Measurements from ENCODE around the gene SPECC1L. TPM values are rescaled to one million over a fixed set of nuclear protein-coding genes. Genes with fewer than 3 reads are reported as not detected.
"Not testable (repeated sequence)": the region's sequence is repeated elsewhere in the genome, so short reads cannot be mapped to it uniquely, and the experiment has no call there.

SPECC1L gene
- polyA plus RNA-seq, 4 donors = 6.0 to 29.9 (median 9.9) TPM

DNA sequence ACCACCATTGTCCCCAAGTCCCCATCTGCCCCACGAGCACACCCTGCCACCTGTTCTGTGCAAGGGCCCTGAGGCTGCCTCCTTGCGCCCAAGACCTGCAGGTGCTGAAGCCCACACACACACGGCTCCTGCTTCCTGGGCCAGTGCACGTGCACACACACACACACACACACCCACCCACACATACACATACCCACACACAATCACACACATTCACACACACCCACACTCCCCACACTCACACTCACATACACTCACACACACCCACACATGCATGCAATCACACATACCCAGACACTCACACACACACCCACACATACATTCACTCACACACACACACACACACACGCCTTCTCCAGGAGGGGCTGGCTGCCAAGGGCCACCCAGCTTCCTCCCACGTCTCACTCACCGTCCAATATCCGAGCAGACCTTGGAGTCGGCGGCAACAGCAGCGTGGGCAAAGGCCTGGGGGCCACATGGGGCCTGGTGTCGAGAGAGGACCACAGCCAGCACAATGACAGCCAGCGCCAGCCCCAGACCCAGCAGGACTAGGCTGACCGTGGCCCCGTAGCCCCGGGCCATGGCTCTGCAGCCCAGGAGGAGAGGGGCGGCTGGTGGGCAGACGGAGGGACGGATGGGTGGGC lies 26.4 kb upstream of the SPECC1L start:
- 60 to 81% (median 67%) methylated on average over 19 of the region's 19 CpGs for WGBS, 3 donors
- Histone ChIP-seq H3K9me3 (ENCODE audit: control insufficient read depth in 2 of 2, insufficient read depth in 1 of 2, low read depth in 1 of 2, low read length in 1 of 2) (no peaks in the 10 kb centered on the region), H3K27ac (ENCODE audit: low read depth in 1 of 3, low read length in 2 of 3) (peak overlapping the region in 2 of 3 donors; percentile 3 to 67), H3K4me1 (ENCODE audit: control insufficient read depth in 3 of 3, insufficient read depth in 2 of 3, low read depth in 1 of 3, low read length in 2 of 3) (peaks cover 0 to 18% (median 0%) of the 10 kb centered on the region in 3 donors), H3K4me3 (ENCODE audit: low read depth in 1 of 3, low read length in 3 of 3) (no peak overlapping the region), H3K27me3 (ENCODE audit: control insufficient read depth in 3 of 3, insufficient read depth in 3 of 3, low read length in 3 of 3) (no peaks in the 10 kb centered on the region), H3K36me3 (ENCODE audit: control insufficient read depth in 3 of 3, insufficient read depth in 2 of 3, low read depth in 1 of 3, low read length in 3 of 3) (no peaks in the 10 kb centered on the region)
- no peak for FAIRE-seq
- no peak for DNase-seq

DNA sequence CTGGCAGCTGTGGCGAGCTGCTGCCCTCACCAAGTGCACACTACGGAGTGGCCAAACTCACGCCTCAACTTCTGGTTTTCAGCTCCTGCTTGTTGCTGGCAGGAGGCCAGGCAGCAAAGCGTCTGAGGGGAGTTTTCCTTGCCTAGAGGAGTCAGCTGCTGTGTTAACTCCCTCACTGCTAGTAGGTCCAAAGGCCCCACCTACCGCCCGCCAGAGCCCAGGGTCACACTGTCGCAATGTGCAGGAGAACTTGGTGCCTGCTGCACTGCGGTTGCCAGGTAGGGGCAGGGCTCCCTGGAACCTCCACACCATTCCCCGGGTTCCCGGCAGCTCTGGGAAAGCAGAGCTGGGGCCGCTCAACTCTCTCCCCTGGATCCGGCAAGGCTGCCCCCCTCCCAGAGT lies 25.6 kb upstream of the SPECC1L start, which contains the start of gene GGT5:
TSS of gene GGT5 (minus strand) at position 53 of the 402 bp plus-strand sequence. CDS start 357 bp downstream, outside the sequence.
- H3K4me3 ChIP-seq (ENCODE audit: low read depth in 1 of 3, low read length in 3 of 3); H3K36me3 ChIP-seq (ENCODE audit: control insufficient read depth in 3 of 3, insufficient read depth in 2 of 3, low read depth in 1 of 3, low read length in 3 of 3); H3K27me3 ChIP-seq (ENCODE audit: control insufficient read depth in 3 of 3, insufficient read depth in 3 of 3, low read length in 3 of 3); DNase-seq; FAIRE-seq; H3K9me3 ChIP-seq (ENCODE audit: control insufficient read depth in 2 of 2, insufficient read depth in 1 of 2, low read depth in 1 of 2, low read length in 1 of 2): not testable (repeated sequence)
- WGBS, 3 donors = 29 to 48% (median 36%) methylated on average over 8 to 12 of the region's 12 CpGs
- peak within 1 kb of the TSS; percentile 17 to 67 (median 20) for H3K27ac ChIP-seq (ENCODE audit: low read depth in 1 of 3, low read length in 2 of 3)
- peaks cover 0 to 18% (median 0%) of the 10 kb centered on the region in 3 donors for H3K4me1 ChIP-seq (ENCODE audit: control insufficient read depth in 3 of 3, insufficient read depth in 2 of 3, low read depth in 1 of 3, low read length in 2 of 3)

DNA sequence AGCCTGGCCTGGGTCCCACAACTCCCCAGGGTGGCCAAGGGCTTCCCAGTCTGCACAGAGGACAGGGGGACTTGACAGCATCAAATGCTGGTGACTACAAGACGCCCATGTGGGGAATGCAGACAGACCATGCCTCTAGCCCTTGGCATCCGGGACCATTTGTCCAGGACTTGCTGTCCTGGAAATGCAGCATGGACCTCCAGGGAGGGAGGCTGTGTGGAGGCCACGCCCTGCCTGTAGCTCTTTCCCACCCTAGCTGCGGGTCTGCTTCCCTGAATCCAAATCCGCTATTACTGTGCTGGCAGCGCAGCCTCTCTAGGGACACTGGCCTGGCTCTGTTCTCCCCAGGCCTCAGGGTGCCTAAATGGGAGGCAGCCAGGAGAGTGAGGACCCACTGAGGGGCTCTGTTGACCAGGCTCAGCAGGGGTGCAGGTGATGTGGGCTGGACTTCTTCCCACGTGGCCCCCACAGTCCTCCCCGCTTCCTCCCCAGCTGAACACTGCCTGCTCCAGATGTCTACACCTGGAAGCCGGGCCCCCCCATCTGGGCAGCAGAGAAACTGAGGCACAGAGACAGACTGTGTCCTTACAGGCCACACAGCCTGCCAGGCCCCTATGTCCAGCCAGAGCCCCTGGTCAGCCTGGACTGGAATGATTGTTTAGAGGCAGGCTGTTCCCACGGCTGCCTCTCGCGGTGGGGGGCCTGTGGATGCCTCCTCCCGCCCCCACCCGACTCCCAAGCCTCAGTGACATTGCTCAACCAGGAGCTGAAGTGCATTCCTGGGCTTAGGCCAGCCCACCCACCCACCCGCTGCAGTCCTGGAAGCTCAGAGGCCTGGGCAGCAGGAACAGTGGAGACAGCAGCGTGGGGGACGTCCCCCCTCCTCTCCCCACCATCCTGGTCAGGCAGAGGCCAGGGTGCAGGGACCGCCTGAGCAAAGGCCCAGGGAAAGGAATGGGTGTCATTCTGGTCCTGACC lies 24.8 kb upstream of the SPECC1L start:
- WGBS, 3 donors = 66 to 91% (median 85%) methylated on average over 14 to 18 of the region's 18 CpGs
- Histone ChIP-seq H3K27ac (ENCODE audit: low read depth in 1 of 3, low read length in 2 of 3) (peak overlapping the region; percentile 17 to 78 (median 20)), H3K4me1 (ENCODE audit: control insufficient read depth in 3 of 3, insufficient read depth in 2 of 3, low read depth in 1 of 3, low read length in 2 of 3) (peaks cover 0 to 18% (median 0%) of the 10 kb centered on the region in 3 donors)
- H3K27me3 ChIP-seq (ENCODE audit: control insufficient read depth in 3 of 3, insufficient read depth in 3 of 3, low read length in 3 of 3); FAIRE-seq; H3K4me3 ChIP-seq (ENCODE audit: low read depth in 1 of 3, low read length in 3 of 3); DNase-seq; H3K36me3 ChIP-seq (ENCODE audit: control insufficient read depth in 3 of 3, insufficient read depth in 2 of 3, low read depth in 1 of 3, low read length in 3 of 3); H3K9me3 ChIP-seq (ENCODE audit: control insufficient read depth in 2 of 2, insufficient read depth in 1 of 2, low read depth in 1 of 2, low read length in 1 of 2): not testable (repeated sequence)

DNA sequence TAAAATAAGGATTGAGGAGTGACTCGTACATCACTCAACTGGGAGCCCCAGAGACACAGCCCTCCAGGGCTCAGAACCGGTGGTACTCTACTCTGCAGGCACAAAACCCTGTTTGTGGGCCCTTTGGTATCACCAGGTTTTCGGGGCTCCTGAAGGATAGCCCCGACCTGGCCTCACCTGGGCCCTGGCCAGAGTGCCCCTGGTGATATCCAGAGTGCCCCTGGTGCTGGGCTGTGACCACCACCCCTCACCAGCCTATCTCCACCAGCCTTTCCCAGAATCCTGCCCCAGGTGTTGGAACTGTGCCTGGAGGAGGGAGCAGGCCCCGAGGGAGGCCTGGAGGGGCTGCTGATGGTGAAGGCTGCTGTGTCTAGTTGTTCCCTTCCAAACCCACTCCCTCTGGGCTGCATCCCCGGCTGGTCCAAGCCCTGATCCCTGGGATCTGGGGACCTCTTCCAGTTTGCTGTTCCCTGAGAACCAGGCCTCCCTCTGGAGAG lies 23.6 kb upstream of the SPECC1L start:
- WGBS, 3 donors = 68 to 74% (median 72%) methylated on average over 6 of the region's 6 CpGs
- Histone ChIP-seq H3K4me1 (ENCODE audit: control insufficient read depth in 3 of 3, insufficient read depth in 2 of 3, low read depth in 1 of 3, low read length in 2 of 3) (peaks cover 0 to 18% (median 0%) of the 10 kb centered on the region in 3 donors), H3K36me3 (ENCODE audit: control insufficient read depth in 3 of 3, insufficient read depth in 2 of 3, low read depth in 1 of 3, low read length in 3 of 3) (no peaks in the 10 kb centered on the region), H3K27ac (ENCODE audit: low read depth in 1 of 3, low read length in 2 of 3) (peak overlapping the region; percentile 21 to 78 (median 65)), H3K9me3 (ENCODE audit: control insufficient read depth in 2 of 2, insufficient read depth in 1 of 2, low read depth in 1 of 2, low read length in 1 of 2) (no peaks in the 10 kb centered on the region), H3K27me3 (ENCODE audit: control insufficient read depth in 3 of 3, insufficient read depth in 3 of 3, low read length in 3 of 3) (no peaks in the 10 kb centered on the region), H3K4me3 (ENCODE audit: low read depth in 1 of 3, low read length in 3 of 3) (no peak overlapping the region)
- FAIRE-seq = no peak
- DNase-seq = no peak

DNA sequence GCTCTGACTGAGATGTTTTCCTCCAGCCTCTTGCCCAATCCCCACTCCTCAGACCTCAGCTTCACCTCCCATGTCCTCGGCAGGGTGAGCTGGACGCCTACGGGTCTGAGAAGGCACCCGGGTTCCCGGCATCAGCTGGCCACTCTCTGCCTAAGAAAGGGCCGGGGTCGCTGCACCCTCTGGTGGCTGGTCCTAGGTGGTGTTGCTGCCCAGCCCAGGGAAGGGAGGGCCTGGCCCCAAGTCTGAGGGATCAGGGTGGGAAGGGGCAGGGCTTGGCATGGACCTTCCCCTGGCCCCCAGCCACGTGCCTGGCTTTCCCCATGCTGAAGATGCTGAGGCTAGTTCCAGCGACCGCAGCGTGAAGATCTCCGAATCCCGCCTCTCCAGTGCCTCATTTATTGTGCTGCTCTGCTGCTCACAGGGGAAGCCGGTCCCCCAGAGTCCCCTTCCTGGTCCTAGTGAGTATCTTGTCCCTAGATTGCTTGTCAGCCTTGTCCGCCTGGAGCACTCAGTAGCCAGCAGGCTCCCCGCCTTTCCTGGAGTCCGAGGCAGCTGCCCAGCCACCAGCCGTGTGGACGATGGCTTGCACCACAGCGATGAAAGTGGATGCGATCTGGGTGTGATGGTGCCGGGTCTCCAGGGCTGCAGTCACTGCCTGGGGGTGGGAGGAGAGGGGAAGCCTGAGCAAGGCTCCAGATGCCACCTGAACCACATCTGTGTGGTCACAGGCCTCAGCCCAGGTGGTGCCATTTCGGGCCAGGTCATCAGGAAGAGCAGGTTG lies 22.9 kb upstream of the SPECC1L start:
- Histone ChIP-seq H3K4me3 (ENCODE audit: low read depth in 1 of 3, low read length in 3 of 3) (no peak overlapping the region), H3K27ac (ENCODE audit: low read depth in 1 of 3, low read length in 2 of 3) (peak overlapping the region in 2 of 3 donors; percentile 48 to 65), H3K36me3 (ENCODE audit: control insufficient read depth in 3 of 3, insufficient read depth in 2 of 3, low read depth in 1 of 3, low read length in 3 of 3) (no peaks in the 10 kb centered on the region), H3K9me3 (ENCODE audit: control insufficient read depth in 2 of 2, insufficient read depth in 1 of 2, low read depth in 1 of 2, low read length in 1 of 2) (no peaks in the 10 kb centered on the region), H3K27me3 (ENCODE audit: control insufficient read depth in 3 of 3, insufficient read depth in 3 of 3, low read length in 3 of 3) (no peaks in the 10 kb centered on the region), H3K4me1 (ENCODE audit: control insufficient read depth in 3 of 3, insufficient read depth in 2 of 3, low read depth in 1 of 3, low read length in 2 of 3) (peaks cover 0 to 15% (median 0%) of the 10 kb centered on the region in 3 donors)
- FAIRE-seq = no peak
- 35 to 39% (median 37%) methylated on average over 18 to 23 of the region's 23 CpGs for WGBS, 3 donors
- DNase-seq = peak; percentile 48 to 77

DNA sequence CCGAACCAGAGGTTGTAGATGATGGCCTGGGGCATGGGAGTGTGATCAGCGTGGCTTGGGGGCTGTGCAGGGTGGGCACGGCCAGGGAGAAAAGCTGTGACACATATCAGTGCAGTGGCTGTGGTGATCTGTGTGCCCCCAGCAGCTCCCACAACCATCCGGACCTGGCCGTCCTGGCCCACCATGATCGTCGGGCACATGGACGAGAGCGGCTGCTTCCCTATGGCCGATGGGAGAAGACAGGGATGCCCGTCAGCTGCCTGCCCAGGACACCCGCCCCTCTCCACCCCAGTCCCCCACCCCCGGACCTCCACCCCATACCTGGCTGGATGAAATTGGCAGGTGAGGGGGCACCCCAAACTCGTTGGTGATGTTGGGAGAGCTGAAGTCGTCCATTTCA lies 22.0 kb upstream of the SPECC1L start:
- H3K9me3 ChIP-seq (ENCODE audit: control insufficient read depth in 2 of 2, insufficient read depth in 1 of 2, low read depth in 1 of 2, low read length in 1 of 2); H3K27ac ChIP-seq (ENCODE audit: low read depth in 1 of 3, low read length in 2 of 3); DNase-seq; H3K4me3 ChIP-seq (ENCODE audit: low read depth in 1 of 3, low read length in 3 of 3); FAIRE-seq; H3K27me3 ChIP-seq (ENCODE audit: control insufficient read depth in 3 of 3, insufficient read depth in 3 of 3, low read length in 3 of 3); H3K36me3 ChIP-seq (ENCODE audit: control insufficient read depth in 3 of 3, insufficient read depth in 2 of 3, low read depth in 1 of 3, low read length in 3 of 3): not testable (repeated sequence)
- peaks cover 0 to 14% (median 0%) of the 10 kb centered on the region in 3 donors for H3K4me1 ChIP-seq (ENCODE audit: control insufficient read depth in 3 of 3, insufficient read depth in 2 of 3, low read depth in 1 of 3, low read length in 2 of 3)
- 88 to 92% (median 88%) methylated on average over 10 to 15 of the region's 15 CpGs for WGBS, 3 donors

DNA sequence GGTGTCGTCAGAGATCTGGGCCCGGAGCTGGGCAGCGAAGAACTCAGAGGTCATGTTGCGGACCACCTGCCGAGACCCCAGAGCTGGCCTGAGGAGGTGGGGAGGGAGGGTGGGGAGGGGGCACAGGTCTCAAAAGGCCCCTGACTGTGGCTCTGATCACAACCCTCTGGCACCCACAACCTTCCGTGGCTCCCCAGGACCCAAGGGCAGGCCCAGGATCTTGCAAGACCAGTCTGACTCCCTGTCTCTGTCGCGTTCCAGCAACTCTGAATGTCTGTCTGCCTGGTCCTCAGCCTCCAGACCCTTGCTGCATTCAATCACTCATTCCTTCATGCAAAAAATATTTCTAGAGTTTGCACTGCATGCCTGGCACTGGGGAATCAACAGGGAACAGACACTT lies 21.2 kb upstream of the SPECC1L start:
- H3K9me3 ChIP-seq (ENCODE audit: control insufficient read depth in 2 of 2, insufficient read depth in 1 of 2, low read depth in 1 of 2, low read length in 1 of 2); H3K27me3 ChIP-seq (ENCODE audit: control insufficient read depth in 3 of 3, insufficient read depth in 3 of 3, low read length in 3 of 3); DNase-seq; H3K4me3 ChIP-seq (ENCODE audit: low read depth in 1 of 3, low read length in 3 of 3); FAIRE-seq; H3K27ac ChIP-seq (ENCODE audit: low read depth in 1 of 3, low read length in 2 of 3); H3K36me3 ChIP-seq (ENCODE audit: control insufficient read depth in 3 of 3, insufficient read depth in 2 of 3, low read depth in 1 of 3, low read length in 3 of 3): not testable (repeated sequence)
- 74 to 88% (median 77%) methylated on average over 4 to 7 of the region's 8 CpGs for WGBS, 3 donors
- H3K4me1 ChIP-seq (ENCODE audit: control insufficient read depth in 3 of 3, insufficient read depth in 2 of 3, low read depth in 1 of 3, low read length in 2 of 3) = peaks cover 0 to 14% (median 0%) of the 10 kb centered on the region in 3 donors

Data from small intestine (tissue), 7 donors.